GM18868 (cell line): ENCODE results near the gene MAPK11.

Experiments used
- ATAC-seq: cut with Tn5 transposase; IDR thresholded peaks from one replicate; pipeline ENCODE4 v1.9.1; 2021; ENCODE audit warnings: mild to moderate bottlenecking, moderate library complexity; ENCODE audit not compliant: unreplicated experiment

The MAPK11 gene

GRCh38 chr22:50227579-50228215 is 42.5 kb downstream of the MAPK11 start:
- no peak for ATAC-seq

- no peak for ATAC-seq
Measured at GRCh38 chr22:50226875-50227165, 43.4 kb downstream of the MAPK11 start.

GRCh38 chr22:50226063-50226874 is 43.9 kb downstream of the MAPK11 start:
- ATAC-seq, result no peak

- ATAC-seq, result no peak
Measured at GRCh38 chr22:50225200-50225969, 44.8 kb downstream of the MAPK11 start.

- ATAC-seq, result no peak
Measured at GRCh38 chr22:50224071-50224470, 46.1 kb downstream of the MAPK11 start.

GRCh38 chr22:50222508-50222907 is 47.7 kb downstream of the MAPK11 start:
- ATAC-seq, result no peak

GRCh38 chr22:50221410-50222300 is 48.5 kb downstream of the MAPK11 start:
- no peak for ATAC-seq

GRCh38 chr22:50220603-50221409 is 49.4 kb downstream of the MAPK11 start:
- no peak for ATAC-seq

- ATAC-seq, result no peak
Measured at GRCh38 chr22:50219800-50220602, 50.2 kb downstream of the MAPK11 start.

GRCh38 chr22:50218996-50219727 is 51.0 kb downstream of the MAPK11 start:
- no peak for ATAC-seq

- no peak for ATAC-seq
Measured at GRCh38 chr22:50218153-50218995, 51.8 kb downstream of the MAPK11 start.

GRCh38 chr22:50217543-50218152 is 52.5 kb downstream of the MAPK11 start:
- no peak for ATAC-seq

GRCh38 chr22:50216684-50217520 is 53.3 kb downstream of the MAPK11 start:
- no peak for ATAC-seq

GRCh38 chr22:50216055-50216683 is 54.0 kb downstream of the MAPK11 start:
- no peak for ATAC-seq

GRCh38 chr22:50215297-50216054 is 54.7 kb downstream of the MAPK11 start:
- no peak for ATAC-seq
